IPS-20b (cell line): ENCODE measurements around the gene SAMD11.
A peak's percentile ranks its signal among the peaks of the same experiment; 100 is the strongest.
"Not testable (repeated sequence)": the region's sequence is repeated elsewhere in the genome, so short reads cannot be mapped to it uniquely, and the experiment has no call there.

Experiments used
- H3K27ac ChIP-seq: one replicate; pipeline ENCODE4 v1.5.1; 2013; ENCODE audit warnings: low read length
- H3K27me3 ChIP-seq: 2 replicates; pipeline ENCODE4 v1.6.1; 2013; ENCODE audit warnings: mild to moderate bottlenecking, low read length, inconsistent platforms; ENCODE audit not compliant: insufficient read depth
- H3K36me3 ChIP-seq: 2 replicates; pipeline ENCODE4 v1.6.1; 2013; ENCODE audit warnings: low read depth, mild to moderate bottlenecking, inconsistent platforms, low read length, moderate library complexity; ENCODE audit not compliant: insufficient read depth
- H3K4me1 ChIP-seq: 2 replicates; pipeline ENCODE4 v1.6.1; 2013; ENCODE audit warnings: mild to moderate bottlenecking, control low read depth, inconsistent platforms, low read length, moderate library complexity; ENCODE audit not compliant: insufficient read depth
- H3K4me3 ChIP-seq: 2 replicates; pipeline ENCODE4 v1.5.1; 2013; ENCODE audit warnings: mild to moderate bottlenecking, low read length, inconsistent platforms
- H3K9ac ChIP-seq: 2 replicates; pipeline ENCODE4 v1.6.1; 2013; ENCODE audit warnings: low read depth, mild to moderate bottlenecking, inconsistent platforms, low read length, moderate library complexity
- H3K9me3 ChIP-seq: 2 replicates; pipeline ENCODE4 v1.6.1; 2013; ENCODE audit warnings: mild to moderate bottlenecking, low read depth, low read length, inconsistent platforms; ENCODE audit not compliant: insufficient read depth

Gene SAMD11

GRCh38 chr1:923131-923990 is at the start of gene SAMD11:
Gene SAMD11, plus strand, starts transcription at chr1:923923. Its CDS starts 509 bp downstream, at chr1:924432.
- peaks cover 100% of the 10 kb centered on the region for H3K27me3 ChIP-seq
- no peaks in the 10 kb centered on the region for H3K9me3 ChIP-seq
- H3K4me1 ChIP-seq: no peaks in the 10 kb centered on the region; the same call in 1 of the 2 replicates
- no peak within 1 kb of the TSS for H3K27ac ChIP-seq
- H3K9ac ChIP-seq: no peak within 1 kb of the TSS
- peak within 1 kb of the TSS; percentile 43; the same call in 1 of the 2 replicates for H3K4me3 ChIP-seq
- H3K36me3 ChIP-seq: no peaks in the 10 kb centered on the region

GRCh38 chr1:876428-877208 is 47.1 kb upstream of the SAMD11 start:
- H3K36me3 ChIP-seq, H3K4me1 ChIP-seq, H3K27me3 ChIP-seq, H3K9ac ChIP-seq, H3K27ac ChIP-seq, H3K4me3 ChIP-seq, H3K9me3 ChIP-seq: not testable (repeated sequence)

- H3K9me3 ChIP-seq, H3K4me3 ChIP-seq: not testable (repeated sequence)
These were observed 46.3 kb upstream of the SAMD11 start for GRCh38 chr1:877209-877986.

GRCh38 chr1:880511-880910 is 43.2 kb upstream of the SAMD11 start:
- H3K9me3 ChIP-seq, H3K27ac ChIP-seq, H3K4me1 ChIP-seq, H3K27me3 ChIP-seq, H3K9ac ChIP-seq, H3K4me3 ChIP-seq, H3K36me3 ChIP-seq: not testable (repeated sequence)

More at GRCh38 chr1:877209-877986, 46.3 kb upstream of the SAMD11 start:
- H3K27ac ChIP-seq, H3K36me3 ChIP-seq, H3K4me1 ChIP-seq, H3K27me3 ChIP-seq, H3K9ac ChIP-seq: not testable (repeated sequence)

GRCh38 chr1:880915-881314 is 42.8 kb upstream of the SAMD11 start:
- H3K9me3 ChIP-seq, H3K4me3 ChIP-seq, H3K9ac ChIP-seq, H3K4me1 ChIP-seq, H3K36me3 ChIP-seq, H3K27ac ChIP-seq: not testable (repeated sequence)
- peaks cover 13% of the 10 kb centered on the region; the same call in 1 of the 2 replicates for H3K27me3 ChIP-seq

- Histone ChIP-seq H3K9me3 (no peaks in the 10 kb centered on the region), H3K27ac (no peak overlapping the region), H3K27me3 (peaks cover 49% of the 10 kb centered on the region), H3K4me3 (no peak overlapping the region), H3K9ac (no peak overlapping the region), H3K36me3 (no peaks in the 10 kb centered on the region), H3K4me1 (no peaks in the 10 kb centered on the region)
These were observed 37.4 kb upstream of the SAMD11 start for GRCh38 chr1:886311-886710.

GRCh38 chr1:886760-887159 is 37.0 kb upstream of the SAMD11 start:
- Histone ChIP-seq H3K9ac (no peak overlapping the region), H3K27me3 (peaks cover 49% of the 10 kb centered on the region), H3K27ac (no peak overlapping the region), H3K9me3 (no peaks in the 10 kb centered on the region), H3K4me1 (no peaks in the 10 kb centered on the region), H3K4me3 (no peak overlapping the region), H3K36me3 (no peaks in the 10 kb centered on the region)

GRCh38 chr1:888297-888696 is 35.4 kb upstream of the SAMD11 start:
- Histone ChIP-seq H3K27me3 (peaks cover 49% of the 10 kb centered on the region), H3K4me3 (no peak overlapping the region), H3K4me1 (no peaks in the 10 kb centered on the region), H3K27ac (no peak overlapping the region), H3K36me3 (no peaks in the 10 kb centered on the region), H3K9ac (no peak overlapping the region), H3K9me3 (no peaks in the 10 kb centered on the region)

GRCh38 chr1:889774-890173 is 33.9 kb upstream of the SAMD11 start:
- not testable (repeated sequence) for H3K36me3 ChIP-seq, H3K4me1 ChIP-seq, H3K9ac ChIP-seq, H3K27ac ChIP-seq, H3K4me3 ChIP-seq, H3K9me3 ChIP-seq
- peaks cover 45% of the 10 kb centered on the region for H3K27me3 ChIP-seq

- not testable (repeated sequence) for H3K9me3 ChIP-seq, H3K9ac ChIP-seq, H3K4me1 ChIP-seq, H3K27ac ChIP-seq, H3K36me3 ChIP-seq, H3K4me3 ChIP-seq
- H3K27me3 ChIP-seq: peaks cover 42% of the 10 kb centered on the region
These were observed 33.5 kb upstream of the SAMD11 start for GRCh38 chr1:890234-890633.

- H3K9ac ChIP-seq: no peak overlapping the region
- H3K9me3 ChIP-seq: no peaks in the 10 kb centered on the region
- no peak overlapping the region for H3K4me3 ChIP-seq
- H3K4me1 ChIP-seq: no peaks in the 10 kb centered on the region
- peaks cover 38% of the 10 kb centered on the region for H3K27me3 ChIP-seq
- no peak overlapping the region for H3K27ac ChIP-seq
- no peaks in the 10 kb centered on the region for H3K36me3 ChIP-seq
These were observed 33.1 kb upstream of the SAMD11 start for GRCh38 chr1:890661-891060.
